IMR-90 (cell line): ENCODE results near the gene ERC2. TPM values are rescaled to one million over a fixed set of nuclear protein-coding genes. Genes with fewer than 3 reads are reported as not detected.

Experiments
- ATAC-seq: fragments of 200-7000 bp; cut with Tn5 transposase; 2 replicates; pipeline ENCODE4 v1.9.1; 2020; ENCODE audit warnings: low read depth, mild to moderate bottlenecking, moderate library complexity
- BruUV-seq: library from RNA; stranded (reverse); fragments of 400-500 nt; replicated peaks from 2 replicates; lab custom pipeline; 2021; lab: Mats Ljungman, UMichigan
- CTCF ChIA-PET: fragments of 300-600 bp; formaldehyde crosslinking; extraction: SDS; loops from one replicate; lab custom pipeline; 2021; ENCODE audit warnings: antibody characterized with exemption; lab: Yijun Ruan, JAX
- POLR2A ChIA-PET: fragments of 300-600 bp; sonication (Branson Sonifier 250); formaldehyde crosslinking; loops from one replicate; lab custom pipeline; 2022; ENCODE audit warnings: antibody characterized with exemption; ENCODE audit not compliant: unreplicated experiment; lab: Charles Lee
- DNase-seq: peaks from one replicate; pipeline ENCODE4 v3.0.0; 2013
- H2AFZ ChIP-seq: replicated peaks from 2 replicates; pipeline ENCODE3; 2013; ENCODE audit warnings: low read length, mild to moderate bottlenecking; ENCODE audit not compliant: poor library complexity
- H2AK5ac ChIP-seq: 2 replicates; pipeline ENCODE4 v1.6.1; 2013; ENCODE audit warnings: low read depth, low read length, inconsistent platforms
- H2AK9ac ChIP-seq: replicated peaks from 2 replicates; pipeline ENCODE3; 2013; ENCODE audit warnings: mild to moderate bottlenecking, low read depth, low read length, moderate library complexity; ENCODE audit not compliant: poor library complexity
- H2BK120ac ChIP-seq: 2 replicates; pipeline ENCODE4 v1.6.1; 2013; ENCODE audit warnings: low read depth, low read length, inconsistent platforms
- H2BK15ac ChIP-seq: 3 replicates; pipeline ENCODE4 v1.6.1; 2013; ENCODE audit warnings: low read depth, low read length, inconsistent platforms
- H2BK20ac ChIP-seq: 2 replicates; pipeline ENCODE4 v1.6.1; 2013; ENCODE audit warnings: low read depth, mild to moderate bottlenecking, inconsistent platforms, low read length, moderate library complexity
- H2BK5ac ChIP-seq: 2 replicates; pipeline ENCODE4 v1.6.1; 2013; ENCODE audit warnings: mild to moderate bottlenecking, low read depth, low read length, inconsistent platforms; ENCODE audit not compliant: poor library complexity, severe bottlenecking
- H3K14ac ChIP-seq: replicated peaks from 2 replicates; pipeline ENCODE4 v1.6.1; 2013; ENCODE audit warnings: low read depth, low read length, inconsistent platforms
- H3K18ac ChIP-seq: 2 replicates; pipeline ENCODE4 v1.6.1; 2013; ENCODE audit warnings: low read depth, low read length, control low read depth
- H3K23ac ChIP-seq: 2 replicates; pipeline ENCODE4 v1.6.1; 2013; ENCODE audit warnings: low read depth, low read length, inconsistent platforms
- H3K27ac ChIP-seq: 2 replicates; pipeline ENCODE4 v1.5.1; 2013; ENCODE audit warnings: mild to moderate bottlenecking, control low read depth, low read length; ENCODE audit not compliant: insufficient read depth
- H3K27me3 ChIP-seq: 2 replicates; pipeline ENCODE4 v1.6.1; 2013; ENCODE audit warnings: low read length; ENCODE audit not compliant: control insufficient read depth, insufficient read depth
- H3K36me3 ChIP-seq: 2 replicates; pipeline ENCODE4 v1.6.1; 2013; ENCODE audit warnings: low read length, mixed read lengths; ENCODE audit not compliant: control insufficient read depth, insufficient read depth
- H3K4ac ChIP-seq: 2 replicates; pipeline ENCODE4 v1.6.1; 2013; ENCODE audit warnings: low read depth, low read length, inconsistent platforms
- H3K4me1 ChIP-seq: 2 replicates; pipeline ENCODE4 v1.6.1; 2013; ENCODE audit warnings: low read length, mixed read lengths; ENCODE audit not compliant: control insufficient read depth, insufficient read depth
- H3K4me2 ChIP-seq: 2 replicates; pipeline ENCODE4 v1.6.1; 2013; ENCODE audit warnings: low read depth, mild to moderate bottlenecking, control low read depth, low read length, moderate library complexity
- H3K4me3 ChIP-seq: 2 replicates; pipeline ENCODE4 v1.5.1; 2013; ENCODE audit warnings: low read depth, mild to moderate bottlenecking, control low read depth, low read length, moderate library complexity; ENCODE audit not compliant: insufficient read depth
- H3K56ac ChIP-seq: 2 replicates; pipeline ENCODE4 v1.6.1; 2013; ENCODE audit warnings: low read length, inconsistent platforms; ENCODE audit not compliant: insufficient read depth; ENCODE audit errors: extremely low read depth
- H3K79me1 ChIP-seq, 2 experiments: 2 replicates each; pipeline ENCODE4 v1.6.1; 2013; ENCODE audit warnings: low read length in 2 of 2, inconsistent platforms in 1 of 2, low read depth in 1 of 2
- H3K9ac ChIP-seq: 2 replicates; pipeline ENCODE4 v1.6.1; 2013; ENCODE audit warnings: low read depth, low read length, control low read depth
- H3K9me1 ChIP-seq: 2 replicates; pipeline ENCODE4 v1.6.1; 2013; ENCODE audit warnings: low read length, inconsistent platforms; ENCODE audit not compliant: insufficient read depth
- H3K9me3 ChIP-seq: 2 replicates; pipeline ENCODE4 v1.6.1; 2013; ENCODE audit warnings: low read length; ENCODE audit not compliant: control insufficient read depth, insufficient read depth
- H4K20me1 ChIP-seq: 2 replicates; pipeline ENCODE4 v1.6.1; 2013; ENCODE audit warnings: low read length, inconsistent platforms; ENCODE audit not compliant: insufficient read depth
- H4K5ac ChIP-seq: 2 replicates; pipeline ENCODE4 v1.6.1; 2013; ENCODE audit warnings: mild to moderate bottlenecking, low read depth, low read length, control low read depth
- H4K8ac ChIP-seq, 2 experiments: 2 replicates each; pipeline ENCODE4 v1.6.1; 2013; ENCODE audit warnings: low read depth in 2 of 2, low read length in 2 of 2, control low read depth in 1 of 2, inconsistent platforms in 1 of 2
- H4K91ac ChIP-seq: 2 replicates; pipeline ENCODE4 v1.6.1; 2013; ENCODE audit warnings: low read depth, low read length, inconsistent platforms; ENCODE audit not compliant: insufficient read depth
- BHLHE40 ChIP-seq: fragments of 150-350 bp; IDR thresholded peaks from 2 replicates; pipeline ENCODE4 v1.6.1; 2016; ENCODE audit warnings: mild to moderate bottlenecking, low read depth, low read length
- MAFK ChIP-seq: IDR thresholded peaks from 2 replicates; pipeline ENCODE4 v1.6.1; 2012; ENCODE audit warnings: low read depth, low read length, improper control_type of control experiment
- RAD21 ChIP-seq: IDR thresholded peaks from 2 replicates; pipeline ENCODE4 v1.6.1; 2012; ENCODE audit warnings: low read length, improper control_type of control experiment
- WGBS, 2 experiments: methylation state at CpG; one replicate each; pipeline versions ENCODE4 v1.1.5 to v1.1.7; 2013; ENCODE audit warnings: missing lambda C conversion rate in 2 of 2; ENCODE audit not compliant: insufficient read length in 1 of 2; ENCODE audit errors: extremely low coverage in 2 of 2; 5-methylcytosine and 5-hydroxymethylcytosine counted together
- dilution Hi-C: fragments of 300-500 bp; cut with HindIII; formaldehyde crosslinking; loops from one replicate; pipeline ENCODE4 v1.14.3; 2018; ENCODE audit warnings: low sequenced_read_pairs; ENCODE audit not compliant: unreplicated experiment
- in situ Hi-C: fragments of 300-500 bp; cut with MboI; formaldehyde crosslinking; loops from 3 replicates; pipeline ENCODE4 v1.14.3; 2019; ENCODE audit warnings: low sequenced_read_pairs, inconsistent platforms, mixed read lengths
- intact Hi-C: fragments of 100-400 bp; cut with micrococcal nuclease; formaldehyde crosslinking; loops from 2 replicates; pipeline ENCODE4 v1.10.0; 2022
- polyA plus RNA-seq, 3 experiments: library from polyadenylated mRNA; depleted of rRNA; stranded (reverse); fragments of >200 nt; gene quantifications; 2 replicates each; pipeline ENCODE4 v1.2.3, GENCODE V29; 2012; ENCODE audit warnings: low replicate concordance in 1 of 3
- total RNA-seq: library from RNA; depleted of rRNA; stranded (reverse); fragments of >200 nt; gene quantifications from 2 replicates; pipeline ENCODE4 v1.2.3, GENCODE V29; 2012

Gene ERC2
- total and polyA plus RNA-seq, 2 of the 4 experiments (the other 2 are of a cell fraction) = 0.17 to 0.18 TPM

GRCh38 chr3:55598224-55598623, 870.0 kb downstream of the ERC2 start:
- H3K23ac ChIP-seq = no peak overlapping the region
- in situ Hi-C loops = no loop called here
- no peak overlapping the region for H3K4ac ChIP-seq
- CTCF ChIA-PET = no interaction called here
- WGBS, 2 experiments = 60% methylated on average over 1 of the region's 2 CpGs; no CpG with 5 or more reads in 1 of the 2 experiments
- TF ChIP-seq BHLHE40 (no peak), RAD21 (no peak), MAFK (peak; percentile 36; the same call in 1 of the 2 replicates)
- no peaks in the 10 kb centered on the region for H3K36me3 ChIP-seq
- H3K9me1 ChIP-seq = no peaks in the 10 kb centered on the region
- dilution Hi-C loops = no loop called here
- no peak overlapping the region for H3K56ac ChIP-seq
- no TSS peak for BruUV-seq
- H2AFZ ChIP-seq = no peak overlapping the region
- no peak overlapping the region for H2AK5ac ChIP-seq
- POLR2A ChIA-PET = no interaction called here
- H3K9ac ChIP-seq = no peak overlapping the region
- H4K91ac ChIP-seq = no peak overlapping the region
- H3K4me1 ChIP-seq = no peaks in the 10 kb centered on the region
- H2BK5ac ChIP-seq = no peak overlapping the region
- no peak overlapping the region for H3K18ac ChIP-seq
- H3K4me3 ChIP-seq = no peak overlapping the region
- H2BK20ac ChIP-seq = no peak overlapping the region
- no peak overlapping the region for H3K4me2 ChIP-seq
- no peaks in the 10 kb centered on the region for H3K79me1 ChIP-seq
- H4K20me1 ChIP-seq = no peaks in the 10 kb centered on the region
- no peaks in the 10 kb centered on the region for H3K9me3 ChIP-seq
- H2BK120ac ChIP-seq = no peak overlapping the region
- DNase-seq (no peak), ATAC-seq (no peak)
- H3K27me3 ChIP-seq = peaks cover 6% of the 10 kb centered on the region
- no peak overlapping the region for H3K27ac ChIP-seq
- H2AK9ac ChIP-seq = no peak overlapping the region
- H4K8ac ChIP-seq = no peak overlapping the region
- no peak overlapping the region for H3K14ac ChIP-seq
- H4K5ac ChIP-seq = no peak overlapping the region
- no peak overlapping the region for H2BK15ac ChIP-seq
- intact Hi-C loops = no loop called here
